Measurements from ENCODE around the gene TBC1D19. TPM values are rescaled to one million over a fixed set of nuclear protein-coding genes. Genes with fewer than 3 reads are reported as not detected.
A peak's percentile ranks its signal among the peaks of the same experiment; 100 is the strongest.

TBC1D19 gene
- total and polyA plus RNA-seq, 8 donors = 1.8 to 8.2 (median 4.3) TPM

GRCh38 chr4:26792639-26793038 is 208.8 kb downstream of the TBC1D19 start:
- H3K36me3 ChIP-seq = no peaks in the 10 kb centered on the region
- no peak overlapping the region for H3K27ac ChIP-seq

GRCh38 chr4:26793735-26794134 is 209.9 kb downstream of the TBC1D19 start:
- ATAC-seq = no peak
- intact Hi-C loops (cut with DNase I) = no loop called here
- Histone ChIP-seq H3K27me3 (no peaks in the 10 kb centered on the region), H3K4me3 (no peak overlapping the region), H3K36me3 (no peaks in the 10 kb centered on the region), H3K27ac (no peak overlapping the region), H3K9me3 (no peaks in the 10 kb centered on the region), H3K4me1 (no peaks in the 10 kb centered on the region)
- no peak for FAIRE-seq
- no peak for TF ChIP-seq CTCF (IDR thresholded peaks at IDR 0.05)
- WGBS, 2 donors = 94 to 97% methylated on average over 2 of the region's 2 CpGs
- no peak for DNase-seq

More at GRCh38 chr4:26792639-26793038, 208.8 kb downstream of the TBC1D19 start:
- no peak for TF ChIP-seq CTCF (IDR thresholded peaks at IDR 0.05)
- no peaks in the 10 kb centered on the region for H3K27me3 ChIP-seq
- DNase-seq (no peak), FAIRE-seq (no peak), ATAC-seq (no peak)
- intact Hi-C loops (cut with DNase I) = no loop called here
- no peaks in the 10 kb centered on the region for H3K9me3 ChIP-seq
- no peak overlapping the region for H3K4me3 ChIP-seq
- H3K4me1 ChIP-seq = peaks cover 0 to 2% (median 0%) of the 10 kb centered on the region in 3 donors

GRCh38 chr4:26796081-26796480 is 212.2 kb downstream of the TBC1D19 start:
- no peaks in the 10 kb centered on the region for H3K36me3 ChIP-seq
- H3K27me3 ChIP-seq = no peaks in the 10 kb centered on the region
- DNase-seq (no peak), ATAC-seq (no peak), FAIRE-seq (no peak)
- WGBS, 2 donors = 93 to 95% methylated on average over 3 of the region's 3 CpGs
- no peak overlapping the region for H3K4me3 ChIP-seq
- no peak overlapping the region for H3K27ac ChIP-seq
- no peaks in the 10 kb centered on the region for H3K4me1 ChIP-seq
- intact Hi-C loops (cut with DNase I) = no loop called here
- TF ChIP-seq CTCF (IDR thresholded peaks at IDR 0.05) = no peak
- H3K9me3 ChIP-seq = no peaks in the 10 kb centered on the region

GRCh38 chr4:26802790-26803189 is 218.9 kb downstream of the TBC1D19 start:
- Histone ChIP-seq H3K9me3 (no peaks in the 10 kb centered on the region), H3K4me1 (no peaks in the 10 kb centered on the region), H3K27me3 (no peaks in the 10 kb centered on the region), H3K27ac (no peak overlapping the region), H3K4me3 (no peak overlapping the region), H3K36me3 (no peaks in the 10 kb centered on the region)
- FAIRE-seq = no peak
- intact Hi-C loops (cut with DNase I) = no loop called here
- no peak for DNase-seq
- no peak for TF ChIP-seq CTCF (IDR thresholded peaks at IDR 0.05)
- no peak for ATAC-seq
- 75 to 80% methylated on average over 5 of the region's 5 CpGs for WGBS, 2 donors

- intact Hi-C loops (cut with DNase I) = no loop called here
- FAIRE-seq (no peak), DNase-seq (no peak), ATAC-seq (peak in 2 of 4 donors; percentile 35 to 41)
- H3K4me1 ChIP-seq = no peaks in the 10 kb centered on the region
- H3K36me3 ChIP-seq = no peaks in the 10 kb centered on the region
- H3K27me3 ChIP-seq = no peaks in the 10 kb centered on the region
- no peak overlapping the region for H3K27ac ChIP-seq
- no peak overlapping the region for H3K4me3 ChIP-seq
- no peaks in the 10 kb centered on the region for H3K9me3 ChIP-seq
- WGBS, 2 donors = 46 to 47% methylated on average over 9 of the region's 9 CpGs
- TF ChIP-seq CTCF (IDR thresholded peaks at IDR 0.05) = no peak
Observed at GRCh38 chr4:26803211-26803861, 219.5 kb downstream of the TBC1D19 start.
